GM12865 (cell line): ENCODE results near the gene CFC1B.
"Not testable (repeated sequence)": the region's sequence is repeated elsewhere in the genome, so short reads cannot be mapped to it uniquely, and the experiment has no call there.

ENCODE experiments used
- DNase-seq: peaks from one replicate; pipeline ENCODE4 v3.0.0; 2010; ENCODE audit warnings: low read depth
- H3K4me3 ChIP-seq: 2 replicates; pipeline ENCODE4 v1.5.1; 2011; ENCODE audit warnings: mild to moderate bottlenecking, low read depth, low read length, control low read depth

Gene CFC1B

DNA sequence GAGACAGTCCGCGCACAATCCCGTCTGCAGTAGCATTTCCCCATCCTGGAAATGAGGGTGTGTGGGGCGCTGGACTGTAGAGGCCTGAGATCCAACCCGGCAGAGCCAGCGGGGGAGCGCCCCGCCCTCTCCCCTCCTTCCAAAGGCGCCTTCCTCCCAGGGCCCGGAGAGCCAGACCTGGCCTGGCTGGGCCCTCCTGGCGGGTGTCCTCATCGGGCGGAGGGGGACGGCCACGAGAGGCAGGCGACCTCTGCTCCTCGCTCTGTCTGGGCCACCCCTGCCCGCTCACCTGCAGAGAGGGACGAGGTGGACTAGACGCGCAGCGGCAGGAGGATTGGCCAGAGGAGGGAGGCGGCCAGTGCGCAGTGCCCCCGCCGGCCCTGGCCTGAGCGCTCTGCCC lies 28.5 kb downstream of the CFC1B start:
- DNase-seq, H3K4me3 ChIP-seq: not testable (repeated sequence)

DNA sequence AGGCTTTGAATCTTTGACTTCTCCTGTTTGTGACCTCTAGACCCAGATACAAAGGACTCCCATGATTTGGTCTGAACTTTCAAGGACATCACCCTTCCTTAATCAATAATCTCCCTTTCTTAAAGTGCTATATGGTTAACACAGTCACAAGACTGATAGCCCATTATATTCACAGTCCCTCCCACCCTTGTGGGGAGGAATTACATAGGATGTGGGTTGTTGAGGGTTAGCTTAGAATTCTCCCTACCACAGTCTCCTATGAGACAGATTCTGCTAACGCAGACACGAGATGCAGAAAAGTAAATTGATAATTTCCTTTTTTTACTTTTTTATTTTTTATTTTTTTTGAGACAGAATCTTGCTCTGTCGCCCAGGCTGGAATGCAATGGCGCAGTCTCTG lies 33.2 kb downstream of the CFC1B start:
- H3K4me3 ChIP-seq, DNase-seq: not testable (repeated sequence)

DNA sequence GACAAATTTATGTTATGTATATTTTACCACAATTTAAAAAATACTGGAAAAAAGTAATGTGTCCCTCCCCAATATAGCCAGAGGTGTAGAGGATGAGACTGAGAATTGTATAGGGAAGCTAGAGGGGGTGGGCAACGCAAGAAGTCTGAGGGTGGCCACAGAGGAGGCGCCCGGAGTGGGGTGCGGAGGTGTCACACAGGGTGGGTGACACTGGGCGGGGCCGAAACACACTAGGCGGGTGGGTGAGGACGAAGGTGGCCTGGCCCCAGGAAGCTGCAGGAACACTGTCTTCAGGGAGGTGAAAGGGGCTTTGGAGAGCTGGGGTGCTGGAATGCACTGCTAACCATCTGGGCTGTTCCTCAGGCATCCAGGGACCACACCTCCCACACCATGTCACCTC lies 35.4 kb downstream of the CFC1B start:
- not testable (repeated sequence) for H3K4me3 ChIP-seq, DNase-seq

- not testable (repeated sequence) for H3K4me3 ChIP-seq, DNase-seq
Observed at GRCh38 chr2:130566165-130566564, 45.1 kb downstream of the CFC1B start.

DNA sequence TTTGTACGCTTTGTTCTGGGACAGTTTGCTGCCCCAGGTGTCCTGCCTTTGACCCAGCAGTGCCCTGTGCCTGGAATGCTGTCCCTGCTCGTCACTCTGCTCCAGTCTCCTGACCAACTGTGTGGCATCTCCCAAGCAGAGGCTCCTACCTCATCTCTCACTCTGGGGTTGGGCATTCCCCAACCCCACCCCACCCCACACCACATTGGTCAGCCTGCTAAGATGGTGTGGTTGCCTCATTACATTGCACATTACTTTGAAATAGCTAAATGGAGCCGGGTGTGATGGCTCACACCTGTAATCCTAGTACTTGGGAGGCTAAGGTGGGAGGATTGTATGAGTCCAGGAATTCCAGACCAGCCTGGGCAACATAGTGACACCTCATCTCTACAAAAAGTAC lies 50.9 kb downstream of the CFC1B start:
- not testable (repeated sequence) for DNase-seq, H3K4me3 ChIP-seq

DNA sequence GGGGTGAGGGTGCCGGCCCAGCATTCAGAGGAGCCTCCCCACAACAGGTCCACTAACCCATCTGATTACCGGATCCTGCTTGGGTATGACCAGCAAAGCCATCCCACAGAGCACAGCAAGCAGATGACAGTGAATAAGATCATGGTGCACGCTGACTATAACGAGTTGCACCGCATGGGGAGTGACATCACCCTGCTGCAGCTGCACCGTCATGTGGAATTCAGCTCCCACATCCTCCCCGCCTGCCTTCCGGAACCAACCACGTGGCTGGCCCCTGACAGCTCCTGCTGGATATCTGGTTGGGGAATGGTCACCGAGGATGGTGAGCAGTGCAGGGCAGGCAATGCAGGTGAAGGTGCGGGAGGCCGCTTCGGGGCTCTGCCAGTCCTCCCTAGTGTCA lies 53.2 kb downstream of the CFC1B start:
- H3K4me3 ChIP-seq = not testable (repeated sequence)

GRCh38 chr2:130576209-130576784 lies 55.3 kb downstream of the CFC1B start:
- H3K4me3 ChIP-seq, DNase-seq: not testable (repeated sequence)

More for the DNA sequence above, 53.2 kb downstream of the CFC1B start:
- DNase-seq = not testable (repeated sequence)

GRCh38 chr2:130577559-130577958 lies 56.5 kb downstream of the CFC1B start:
- H3K4me3 ChIP-seq, DNase-seq: not testable (repeated sequence)
